Esophagus mucosa (tissue), 1 donor: ENCODE measurements around the gene KCNT2. TPM values are rescaled to one million over a fixed set of nuclear protein-coding genes. Genes with fewer than 3 reads are reported as not detected.
"Not testable (repeated sequence)": the region's sequence is repeated elsewhere in the genome, so short reads cannot be mapped to it uniquely, and the experiment has no call there.

ENCODE experiments used
- ATAC-seq: fragments of 200-7000 bp; cut with Tn5 transposase; one replicate; pipeline ENCODE4 v1.9.1; 2020
- total RNA-seq: library from RNA; stranded (reverse); gene quantifications from one replicate; pipeline ENCODE4 v1.2.4, GENCODE V29; 2023
- donor health status: DM: yes; HTN: yes; CAD: no.

The KCNT2 gene
- total RNA-seq: 0.20 TPM

- ATAC-seq: peak; percentile 35
Measured at GRCh38 chr1:196608390-196609369, at the start of gene KCNT2. Gene KCNT2 (minus strand): TSS chr1:196608440. CDS start chr1:196608309, 131 bp downstream.

- no peak for ATAC-seq
Measured at GRCh38 chr1:196655494-196655893, 47.3 kb upstream of the KCNT2 start.

GRCh38 chr1:196655071-196655470, 46.8 kb upstream of the KCNT2 start:
- no peak for ATAC-seq

- ATAC-seq: no peak
Measured at GRCh38 chr1:196654271-196654670, 46.0 kb upstream of the KCNT2 start.

GRCh38 chr1:196651637-196652215, 43.5 kb upstream of the KCNT2 start, which contains the start of gene CFH:
Gene CFH (plus strand): TSS chr1:196652043. CDS start chr1:196652118, 75 bp downstream.
- ATAC-seq: peak; percentile 22

- ATAC-seq: no peak
Measured at GRCh38 chr1:196651079-196651478, 42.8 kb upstream of the KCNT2 start.

GRCh38 chr1:196650403-196650802, 42.2 kb upstream of the KCNT2 start:
- ATAC-seq: no peak

GRCh38 chr1:196649990-196650389, 41.8 kb upstream of the KCNT2 start:
- no peak for ATAC-seq

- no peak for ATAC-seq
Measured at GRCh38 chr1:196640976-196641375, 32.7 kb upstream of the KCNT2 start.

GRCh38 chr1:196639291-196639690, 31.1 kb upstream of the KCNT2 start:
- not testable (repeated sequence) for ATAC-seq

- ATAC-seq: no peak
Measured at GRCh38 chr1:196638466-196638865, 30.2 kb upstream of the KCNT2 start.

GRCh38 chr1:196637606-196638005, 29.4 kb upstream of the KCNT2 start:
- ATAC-seq: no peak

GRCh38 chr1:196628838-196629237, 20.6 kb upstream of the KCNT2 start:
- no peak for ATAC-seq

GRCh38 chr1:196623079-196623478, 14.8 kb upstream of the KCNT2 start:
- ATAC-seq: no peak

- ATAC-seq: no peak
Measured at GRCh38 chr1:196619721-196620120, 11.5 kb upstream of the KCNT2 start.

- no peak for ATAC-seq
Measured at GRCh38 chr1:196611873-196612272, 3.6 kb upstream of the KCNT2 start.

GRCh38 chr1:196609370-196609737, 1.1 kb upstream of the KCNT2 start:
- no peak for ATAC-seq

GRCh38 chr1:196607981-196608380, 259 bp downstream of the KCNT2 start:
- no peak for ATAC-seq

GRCh38 chr1:196603651-196604050, 4.6 kb downstream of the KCNT2 start:
- no peak for ATAC-seq

- ATAC-seq: no peak
Measured at GRCh38 chr1:196598942-196599748, 9.1 kb downstream of the KCNT2 start.

- ATAC-seq: no peak
Measured at GRCh38 chr1:196594700-196595099, 13.5 kb downstream of the KCNT2 start.

- ATAC-seq: no peak
Measured at GRCh38 chr1:196593955-196594354, 14.3 kb downstream of the KCNT2 start.

- ATAC-seq: no peak
Measured at GRCh38 chr1:196590959-196591358, 17.3 kb downstream of the KCNT2 start.
